Fibroblast of lung (primary cell): ENCODE measurements around the gene GAK. TPM values are rescaled to one million over a fixed set of nuclear protein-coding genes. Genes with fewer than 3 reads are reported as not detected.
A peak's percentile ranks its signal among the peaks of the same experiment; 100 is the strongest.
"Not testable (repeated sequence)": the region's sequence is repeated elsewhere in the genome, so short reads cannot be mapped to it uniquely, and the experiment has no call there.

Source experiments
- DNase-seq, 2 donors: peaks; one replicate each; pipeline versions ENCODE4 v3.0.0 to v3.0.0-alpha.2; 2010; ENCODE audit warnings: low read depth in 2 of 2
- H2AFZ ChIP-seq: 2 replicates; pipeline ENCODE4 v1.5.1; 2012; ENCODE audit warnings: low read length, control low read depth, inconsistent platforms
- H3K27ac ChIP-seq: 2 replicates; pipeline ENCODE4 v1.5.1; 2011; ENCODE audit warnings: low read length, control low read depth; ENCODE audit not compliant: insufficient read depth
- H3K27me3 ChIP-seq: 2 replicates; pipeline ENCODE4 v1.5.1; 2011; ENCODE audit warnings: mild to moderate bottlenecking, low read length; ENCODE audit not compliant: control insufficient read depth, insufficient read depth
- H3K36me3 ChIP-seq: 2 replicates; pipeline ENCODE4 v1.5.1; 2011; ENCODE audit warnings: low read length; ENCODE audit not compliant: control insufficient read depth, insufficient read depth
- H3K4me1 ChIP-seq: 2 replicates; pipeline ENCODE4 v1.5.1; 2011; ENCODE audit warnings: low read length; ENCODE audit not compliant: control insufficient read depth, insufficient read depth; ENCODE audit errors: extremely low read depth
- H3K4me2 ChIP-seq: 2 replicates; pipeline ENCODE4 v1.5.1; 2011; ENCODE audit warnings: low read length, control low read depth; ENCODE audit not compliant: insufficient read depth; ENCODE audit errors: extremely low read depth
- H3K4me3 ChIP-seq, 4 experiments: fragments of 200-600 bp in 1 of 4; sonication (generic) in 1 of 4; replicated peaks in 1 of 4; 2 replicates each; pipeline ENCODE4 v1.5.1; 2011 to 2016; ENCODE audit warnings: low read length in 4 of 4, low read depth in 3 of 4, mild to moderate bottlenecking in 3 of 4, control low read depth in 2 of 4, inconsistent platforms in 1 of 4, mixed read lengths in 1 of 4; ENCODE audit not compliant: insufficient read depth in 1 of 4; ENCODE audit errors: control extremely low read depth in 1 of 4
- H3K79me2 ChIP-seq: 2 replicates; pipeline ENCODE4 v1.5.1; 2012; ENCODE audit warnings: mild to moderate bottlenecking, low read length, inconsistent platforms; ENCODE audit not compliant: control insufficient read depth, insufficient read depth
- H3K9ac ChIP-seq: 2 replicates; pipeline ENCODE4 v1.5.1; 2011; ENCODE audit warnings: mild to moderate bottlenecking, low read length, control low read depth; ENCODE audit not compliant: insufficient read depth
- H3K9me3 ChIP-seq: 2 replicates; pipeline ENCODE4 v1.5.1; 2012; ENCODE audit warnings: low read depth, low read length; ENCODE audit not compliant: control insufficient read depth, insufficient read depth
- H4K20me1 ChIP-seq: 2 replicates; pipeline ENCODE4 v1.5.1; 2011; ENCODE audit warnings: low read length; ENCODE audit not compliant: control insufficient read depth, insufficient read depth; ENCODE audit errors: extremely low read depth
- CTCF ChIP-seq, 2 donors: IDR thresholded peaks in 1 of 2; conservative IDR thresholded peaks in 1 of 2; 1 replicate in 1 of 2; 2 replicates in 1 of 2; pipeline ENCODE4 v1.5.1; 2011 to 2012; ENCODE audit warnings: low read length in 2 of 2, control low read depth in 1 of 2, inconsistent platforms in 1 of 2, low read depth in 1 of 2, mild to moderate bottlenecking in 1 of 2
- EZH2 ChIP-seq: IDR thresholded peaks from 2 replicates; pipeline ENCODE4 v1.5.1; 2012; ENCODE audit warnings: low read length, control low read depth, mild to moderate bottlenecking; ENCODE audit errors: missing control alignments
- polyA plus RNA-seq, 2 donors: library from polyadenylated mRNA; depleted of rRNA in 1 of 2; stranded (reverse) in 1 of 2; unstranded in 1 of 2; fragments of >200 nt; gene quantifications; 2 replicates each; pipeline ENCODE4 v1.2.1, GENCODE V29; 2011 to 2012; ENCODE audit warnings: missing spikeins in 1 of 2
- total RNA-seq: library from RNA; depleted of rRNA; stranded (reverse); fragments of >200 nt; gene quantifications from 2 replicates; pipeline ENCODE4 v1.2.1, GENCODE V29; 2014

Gene GAK
- total and polyA plus RNA-seq, 2 donors (not counting 1 experiment from before 2014, with no cell fraction given): 10.1 to 48.2 TPM

- peaks cover 2% of the 10 kb centered on the region for H4K20me1 ChIP-seq
- TF ChIP-seq CTCF (conservative IDR thresholded peaks at IDR 0.05 in 1 of 2, IDR thresholded peaks at IDR 0.05 in 1 of 2; ENCODE audit: low read depth in 1 of 2, low read length in 2 of 2) (no peak), EZH2 (no peak)
- H3K4me2 ChIP-seq: no peak overlapping the region
- H3K36me3 ChIP-seq: no peaks in the 10 kb centered on the region
- H3K79me2 ChIP-seq: peaks cover 78% of the 10 kb centered on the region
- DNase-seq: peak in 1 of 2 donors; percentile 68
- H3K9ac ChIP-seq: no peak overlapping the region
- H3K9me3 ChIP-seq: no peaks in the 10 kb centered on the region
- H3K27me3 ChIP-seq: no peaks in the 10 kb centered on the region
- peak overlapping the region; percentile 16 for H3K27ac ChIP-seq
- H3K4me1 ChIP-seq: no peaks in the 10 kb centered on the region
- H3K4me3 ChIP-seq: no peak overlapping the region
- no peak overlapping the region for H2AFZ ChIP-seq
These were observed 7.7 kb downstream of the GAK start for GRCh38 chr4:924107-925096.

GRCh38 chr4:921830-922331 is 10.2 kb downstream of the GAK start:
- no peak overlapping the region for H3K4me2 ChIP-seq
- no peaks in the 10 kb centered on the region for H3K27me3 ChIP-seq
- peaks cover 2% of the 10 kb centered on the region for H4K20me1 ChIP-seq
- H3K36me3 ChIP-seq: no peaks in the 10 kb centered on the region
- H3K27ac ChIP-seq: no peak overlapping the region
- H3K4me3 ChIP-seq: no peak overlapping the region
- H3K4me1 ChIP-seq: no peaks in the 10 kb centered on the region
- no peaks in the 10 kb centered on the region for H3K9me3 ChIP-seq
- H3K9ac ChIP-seq: no peak overlapping the region
- peaks cover 82% of the 10 kb centered on the region for H3K79me2 ChIP-seq
- DNase-seq: peak in 1 of 2 donors; percentile 38
- TF ChIP-seq CTCF (conservative IDR thresholded peaks at IDR 0.05 in 1 of 2, IDR thresholded peaks at IDR 0.05 in 1 of 2; ENCODE audit: low read depth in 1 of 2, low read length in 2 of 2) (no peak), EZH2 (no peak)
- no peak overlapping the region for H2AFZ ChIP-seq

GRCh38 chr4:919004-919680 is 13.0 kb downstream of the GAK start:
- not testable (repeated sequence) for H2AFZ ChIP-seq, H3K27me3 ChIP-seq, DNase-seq, H3K36me3 ChIP-seq, H3K27ac ChIP-seq, H3K9ac ChIP-seq, H4K20me1 ChIP-seq, H3K4me1 ChIP-seq, H3K4me3 ChIP-seq, H3K9me3 ChIP-seq, H3K4me2 ChIP-seq
- peaks cover 82% of the 10 kb centered on the region for H3K79me2 ChIP-seq

- H3K9ac ChIP-seq, H3K4me3 ChIP-seq, H3K4me2 ChIP-seq, H3K9me3 ChIP-seq, H4K20me1 ChIP-seq, H3K36me3 ChIP-seq, H2AFZ ChIP-seq, H3K4me1 ChIP-seq, H3K27ac ChIP-seq, H3K27me3 ChIP-seq, DNase-seq: not testable (repeated sequence)
- H3K79me2 ChIP-seq: peaks cover 77% of the 10 kb centered on the region
These were observed 13.5 kb downstream of the GAK start for GRCh38 chr4:918591-918990.
